Breast epithelium (tissue), 3 donors: ENCODE results near the gene ARF1.

Source experiments
- POLR2A ChIP-seq: fragments of 450-650 bp; IDR thresholded peaks from one replicate; pipeline ENCODE4 v1.6.1; 2016; ENCODE audit warnings: antibody characterized with exemption, mild to moderate bottlenecking, moderate library complexity
- POLR2AphosphoS5 ChIP-seq, 3 donors: sonication (generic); formaldehyde crosslinking; IDR thresholded peaks; one replicate each; pipeline ENCODE4 v1.6.1; 2017; ENCODE audit warnings: antibody characterized with exemption in 3 of 3
- TF ChIP-seq, protein P1 (sequence below), 3 donors: fragments of 450-650 bp; IDR thresholded peaks; one replicate each; pipeline ENCODE4 v1.5.1; 2016 to 2017; ENCODE audit warnings: antibody characterized with exemption in 3 of 3, mild to moderate bottlenecking in 3 of 3, moderate library complexity in 3 of 3

DNA sequence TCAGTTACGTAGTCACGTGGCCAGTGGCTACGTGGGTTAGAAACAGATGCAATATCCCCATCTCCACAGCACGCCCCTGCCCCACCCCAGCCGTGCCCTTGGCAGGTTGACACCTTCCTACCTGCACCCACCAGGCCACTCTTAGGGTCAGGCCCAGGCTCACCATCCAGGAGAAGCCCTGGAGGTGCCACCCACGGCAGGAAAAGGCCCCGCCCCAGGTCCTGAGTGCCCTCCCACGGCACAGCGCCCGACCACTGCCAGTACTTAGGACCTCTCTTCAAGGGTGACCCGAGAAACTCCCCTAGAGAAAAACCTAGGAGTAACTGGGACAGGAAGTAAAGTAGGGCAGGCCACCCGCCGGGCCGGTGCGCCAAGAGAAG, 19.1 kb downstream of the ARF1 start:
- TF ChIP-seq, protein P1, sequence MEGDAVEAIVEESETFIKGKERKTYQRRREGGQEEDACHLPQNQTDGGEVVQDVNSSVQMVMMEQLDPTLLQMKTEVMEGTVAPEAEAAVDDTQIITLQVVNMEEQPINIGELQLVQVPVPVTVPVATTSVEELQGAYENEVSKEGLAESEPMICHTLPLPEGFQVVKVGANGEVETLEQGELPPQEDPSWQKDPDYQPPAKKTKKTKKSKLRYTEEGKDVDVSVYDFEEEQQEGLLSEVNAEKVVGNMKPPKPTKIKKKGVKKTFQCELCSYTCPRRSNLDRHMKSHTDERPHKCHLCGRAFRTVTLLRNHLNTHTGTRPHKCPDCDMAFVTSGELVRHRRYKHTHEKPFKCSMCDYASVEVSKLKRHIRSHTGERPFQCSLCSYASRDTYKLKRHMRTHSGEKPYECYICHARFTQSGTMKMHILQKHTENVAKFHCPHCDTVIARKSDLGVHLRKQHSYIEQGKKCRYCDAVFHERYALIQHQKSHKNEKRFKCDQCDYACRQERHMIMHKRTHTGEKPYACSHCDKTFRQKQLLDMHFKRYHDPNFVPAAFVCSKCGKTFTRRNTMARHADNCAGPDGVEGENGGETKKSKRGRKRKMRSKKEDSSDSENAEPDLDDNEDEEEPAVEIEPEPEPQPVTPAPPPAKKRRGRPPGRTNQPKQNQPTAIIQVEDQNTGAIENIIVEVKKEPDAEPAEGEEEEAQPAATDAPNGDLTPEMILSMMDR (IDR thresholded peaks at IDR 0.05), result no peak
- TF ChIP-seq POLR2A, result no peak
- TF ChIP-seq POLR2AphosphoS5 (IDR thresholded peaks at IDR 0.05), result no peak
